Measurements from ENCODE around the gene SESTD1. TPM values are rescaled to one million over a fixed set of nuclear protein-coding genes. Genes with fewer than 3 reads are reported as not detected.

Gene SESTD1
- total RNA-seq, 1 experiment from 2014 or later: 208 TPM

- Histone ChIP-seq H3F3A (ENCODE audit: insufficient read depth, low read depth) (peaks cover 36% of the 10 kb centered on the region), H3K4me1 (replicated peaks; ENCODE audit: insufficient read depth) (peaks cover 49% of the 10 kb centered on the region), H3K79me2 (ENCODE audit: low read depth) (peaks cover 96% of the 10 kb centered on the region), H3K4me2 (no peak overlapping the region), H3K36me3 (ENCODE audit: low read depth) (peaks cover 19% of the 10 kb centered on the region), H3K9me2 (ENCODE audit: insufficient read depth) (no peaks in the 10 kb centered on the region), H3K9me3 (ENCODE audit: insufficient read depth, low read depth) (peaks cover 44% of the 10 kb centered on the region), H4K20me1 (ENCODE audit: insufficient read depth) (no peaks in the 10 kb centered on the region; the same call in 1 of the 2 replicates), H3K27me3 (ENCODE audit: insufficient read depth, low read depth) (no peaks in the 10 kb centered on the region), H3K27ac (no peak overlapping the region), H2AFZ (no peak overlapping the region), H3K4me3 (no peak overlapping the region)
- CTCF ChIA-PET: no interaction called here
- no peak for TF ChIP-seq EZH2 (IDR thresholded peaks at IDR 0.05; ENCODE audit: low read depth)
- TF ChIP-seq, protein P1, sequence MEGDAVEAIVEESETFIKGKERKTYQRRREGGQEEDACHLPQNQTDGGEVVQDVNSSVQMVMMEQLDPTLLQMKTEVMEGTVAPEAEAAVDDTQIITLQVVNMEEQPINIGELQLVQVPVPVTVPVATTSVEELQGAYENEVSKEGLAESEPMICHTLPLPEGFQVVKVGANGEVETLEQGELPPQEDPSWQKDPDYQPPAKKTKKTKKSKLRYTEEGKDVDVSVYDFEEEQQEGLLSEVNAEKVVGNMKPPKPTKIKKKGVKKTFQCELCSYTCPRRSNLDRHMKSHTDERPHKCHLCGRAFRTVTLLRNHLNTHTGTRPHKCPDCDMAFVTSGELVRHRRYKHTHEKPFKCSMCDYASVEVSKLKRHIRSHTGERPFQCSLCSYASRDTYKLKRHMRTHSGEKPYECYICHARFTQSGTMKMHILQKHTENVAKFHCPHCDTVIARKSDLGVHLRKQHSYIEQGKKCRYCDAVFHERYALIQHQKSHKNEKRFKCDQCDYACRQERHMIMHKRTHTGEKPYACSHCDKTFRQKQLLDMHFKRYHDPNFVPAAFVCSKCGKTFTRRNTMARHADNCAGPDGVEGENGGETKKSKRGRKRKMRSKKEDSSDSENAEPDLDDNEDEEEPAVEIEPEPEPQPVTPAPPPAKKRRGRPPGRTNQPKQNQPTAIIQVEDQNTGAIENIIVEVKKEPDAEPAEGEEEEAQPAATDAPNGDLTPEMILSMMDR (conservative IDR thresholded peaks at IDR 0.05): no peak
- no TSS peak for BruUV-seq (replicated peaks)
- POLR2A ChIA-PET (ENCODE audit: unreplicated experiment): no interaction called here
- DNase-seq: no peak
- intact Hi-C loops (cut with micrococcal nuclease; ENCODE audit: unreplicated experiment): no loop called here
These were observed 26.6 kb downstream of the SESTD1 start for GRCh38 chr2:179238027-179238426.

- Histone ChIP-seq H3K4me1 (replicated peaks; ENCODE audit: insufficient read depth) (peaks cover 42% of the 10 kb centered on the region), H3K9me3 (ENCODE audit: insufficient read depth, low read depth) (peaks cover 38% of the 10 kb centered on the region), H4K20me1 (ENCODE audit: insufficient read depth) (no peaks in the 10 kb centered on the region; the same call in 1 of the 2 replicates), H3K9me2 (ENCODE audit: insufficient read depth) (no peaks in the 10 kb centered on the region), H3K27ac (no peak overlapping the region), H3K4me3 (no peak overlapping the region), H3K27me3 (ENCODE audit: insufficient read depth, low read depth) (no peaks in the 10 kb centered on the region), H3F3A (ENCODE audit: insufficient read depth, low read depth) (peaks cover 29% of the 10 kb centered on the region), H3K79me2 (ENCODE audit: low read depth) (peaks cover 95% of the 10 kb centered on the region), H2AFZ (no peak overlapping the region), H3K36me3 (ENCODE audit: low read depth) (peaks cover 22% of the 10 kb centered on the region), H3K4me2 (no peak overlapping the region)
- BruUV-seq (replicated peaks): no TSS peak
- DNase-seq: no peak
- TF ChIP-seq, protein P1 (conservative IDR thresholded peaks at IDR 0.05): no peak
- TF ChIP-seq EZH2 (IDR thresholded peaks at IDR 0.05; ENCODE audit: low read depth): no peak
- ChIA-PET POLR2A (ENCODE audit: unreplicated experiment) (interaction anchor here (0.5 kb wide), 1 partner anchor 33 kb away, joined by 5 read pairs; no protein-coding TSS in a partner anchor), CTCF (no interaction called here)
- intact Hi-C loops (cut with micrococcal nuclease; ENCODE audit: unreplicated experiment): no loop called here
These were observed 27.3 kb downstream of the SESTD1 start for GRCh38 chr2:179237209-179237946.

DNA sequence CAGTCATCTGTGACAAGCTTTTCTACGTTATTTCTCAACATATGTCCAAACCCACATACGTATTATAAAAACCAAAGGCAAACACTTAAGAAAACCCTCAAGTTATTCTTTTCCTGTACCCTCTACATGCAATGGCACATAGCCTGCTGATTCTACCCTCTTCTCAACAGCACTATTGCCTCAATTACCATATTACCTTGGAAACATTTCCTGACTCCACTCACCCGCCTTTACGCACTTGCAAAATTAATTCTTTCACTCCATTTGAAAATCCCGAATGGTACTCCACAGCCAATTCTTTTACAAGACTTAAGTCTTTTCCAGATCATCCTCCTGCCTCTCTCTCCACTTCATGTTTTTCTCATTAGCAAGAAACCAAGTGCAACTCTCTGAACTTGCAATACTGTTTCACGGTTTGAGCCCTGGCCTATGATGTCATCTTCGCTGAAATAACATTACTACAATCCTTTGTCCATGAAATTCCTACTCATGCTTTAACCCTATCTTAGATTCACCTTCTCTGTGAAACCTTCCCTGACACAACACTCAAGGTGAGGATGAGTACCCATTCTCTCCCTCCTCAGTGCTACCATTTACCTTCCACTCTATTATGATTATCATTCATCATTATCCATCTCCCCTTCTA is 29.0 kb downstream of the SESTD1 start:
- Histone ChIP-seq H3K4me2 (no peak overlapping the region), H3K4me3 (no peak overlapping the region), H4K20me1 (ENCODE audit: insufficient read depth) (no peaks in the 10 kb centered on the region), H3K79me2 (ENCODE audit: low read depth) (peaks cover 94% of the 10 kb centered on the region), H3K36me3 (ENCODE audit: low read depth) (peaks cover 17% of the 10 kb centered on the region), H3K9me3 (ENCODE audit: insufficient read depth, low read depth) (peaks cover 28% of the 10 kb centered on the region), H3K4me1 (replicated peaks; ENCODE audit: insufficient read depth) (peaks cover 32% of the 10 kb centered on the region), H2AFZ (no peak overlapping the region), H3F3A (ENCODE audit: insufficient read depth, low read depth) (peaks cover 22% of the 10 kb centered on the region), H3K27me3 (ENCODE audit: insufficient read depth, low read depth) (no peaks in the 10 kb centered on the region), H3K9me2 (ENCODE audit: insufficient read depth) (no peaks in the 10 kb centered on the region), H3K27ac (no peak overlapping the region)
- ChIA-PET CTCF (no interaction called here), POLR2A (ENCODE audit: unreplicated experiment) (interaction anchor here (0.8 kb wide), 1 partner anchor 457 kb away, joined by 13 read pairs; no protein-coding TSS in a partner anchor)
- intact Hi-C loops (cut with micrococcal nuclease; ENCODE audit: unreplicated experiment): no loop called here
- BruUV-seq (replicated peaks): no TSS peak
- no peak for DNase-seq
- no peak for TF ChIP-seq EZH2 (IDR thresholded peaks at IDR 0.05; ENCODE audit: low read depth)
- TF ChIP-seq, protein P1 (conservative IDR thresholded peaks at IDR 0.05): no peak
